HEK293T (cell line): Measurements from ENCODE around the gene APCDD1.

ENCODE experiments used
- CTBP1 ChIP-seq: fragments of 450-650 bp; IDR thresholded peaks from 2 replicates; pipeline ENCODE4 v1.6.1; 2016; ENCODE audit warnings: borderline replicate concordance
- ELF4 ChIP-seq: fragments of 450-650 bp; IDR thresholded peaks from 2 replicates; pipeline ENCODE4 v1.6.1; 2017; ENCODE audit warnings: antibody characterized with exemption
- FOXA1 ChIP-seq: fragments of 450-650 bp; IDR thresholded peaks from 2 replicates; pipeline ENCODE4 v1.6.1; 2016; ENCODE audit warnings: mild to moderate bottlenecking
- FOXK2 ChIP-seq: fragments of 450-650 bp; IDR thresholded peaks from 2 replicates; pipeline ENCODE4 v1.6.1; 2016; ENCODE audit warnings: mild to moderate bottlenecking
- FOXM1 ChIP-seq: fragments of 450-650 bp; IDR thresholded peaks from 2 replicates; pipeline ENCODE4 v1.6.1; 2017; ENCODE audit warnings: mild to moderate bottlenecking, borderline replicate concordance
- HDGF ChIP-seq: fragments of 450-650 bp; IDR thresholded peaks from 2 replicates; pipeline ENCODE4 v1.6.1; 2017; ENCODE audit warnings: antibody characterized with exemption, borderline replicate concordance
- L3MBTL2 ChIP-seq: fragments of 450-650 bp; conservative IDR thresholded peaks from 2 replicates; pipeline ENCODE4 v1.6.1; 2016; ENCODE audit warnings: mild to moderate bottlenecking
- LEF1 ChIP-seq: fragments of 450-650 bp; IDR thresholded peaks from 2 replicates; pipeline ENCODE4 v1.6.1; 2017; ENCODE audit warnings: mild to moderate bottlenecking, borderline replicate concordance
- NFRKB ChIP-seq: fragments of 450-650 bp; IDR thresholded peaks from 2 replicates; pipeline ENCODE4 v1.6.1; 2016; ENCODE audit warnings: mild to moderate bottlenecking, moderate library complexity
- SP1 ChIP-seq: fragments of 450-650 bp; IDR thresholded peaks from 2 replicates; pipeline ENCODE4 v1.6.1; 2017
- TF ChIP-seq, protein P1 (sequence below): fragments of 450-650 bp; IDR thresholded peaks from 2 replicates; pipeline ENCODE4 v1.6.1; 2016

DNA sequence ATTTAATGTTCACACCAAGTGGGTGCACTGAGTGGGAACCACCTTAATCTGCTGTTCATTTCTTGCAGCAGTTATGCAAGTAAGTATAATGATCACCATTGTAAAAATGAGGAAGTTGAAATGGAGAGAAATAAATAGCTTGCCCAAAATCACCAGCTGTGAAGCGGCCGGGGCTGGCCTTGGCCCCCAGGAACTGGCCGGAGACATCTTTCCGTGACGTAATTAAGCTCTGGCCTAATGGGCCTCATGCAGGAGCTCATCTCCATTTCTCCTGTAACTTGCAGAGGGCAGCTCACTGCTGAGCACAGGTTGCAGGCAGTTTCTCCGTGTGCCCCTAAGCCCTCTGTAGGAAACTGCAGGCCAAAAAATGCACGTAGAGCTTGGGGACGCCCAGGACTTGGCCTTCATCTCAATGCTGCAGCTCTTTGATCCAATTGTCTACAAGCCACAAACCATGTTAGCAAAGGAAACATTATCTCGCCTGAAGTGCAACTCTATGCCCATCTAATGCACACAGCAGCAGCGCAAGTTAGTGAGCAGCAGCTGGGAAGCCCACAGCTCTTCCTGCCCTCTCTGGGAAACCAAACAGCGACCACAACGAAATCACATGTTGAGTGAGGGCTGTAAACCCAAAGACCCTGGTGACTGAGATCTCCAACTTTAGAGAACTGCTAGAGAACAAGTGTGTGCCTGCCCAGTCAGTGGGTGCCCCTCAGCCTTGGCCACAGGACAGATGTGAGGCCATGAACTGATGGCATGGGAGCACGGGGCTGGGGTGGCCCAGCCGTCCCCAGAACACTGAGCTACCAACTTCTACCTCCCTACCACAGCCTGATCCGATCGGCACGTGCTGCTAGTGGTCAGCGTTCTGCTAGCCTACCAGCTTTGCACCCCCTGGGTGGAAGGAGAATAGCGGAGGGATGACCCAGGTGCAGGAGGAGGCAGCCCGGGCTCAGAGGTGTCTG, 28.8 kb downstream of the APCDD1 start:
- TF ChIP-seq HDGF (no peak), LEF1 (no peak), FOXK2 (no peak), SP1 (no peak), L3MBTL2 (no peak), ELF4 (no peak), NFRKB (no peak), FOXA1 (no peak), CTBP1 (no peak), FOXM1 (no peak)
- TF ChIP-seq, protein P1, sequence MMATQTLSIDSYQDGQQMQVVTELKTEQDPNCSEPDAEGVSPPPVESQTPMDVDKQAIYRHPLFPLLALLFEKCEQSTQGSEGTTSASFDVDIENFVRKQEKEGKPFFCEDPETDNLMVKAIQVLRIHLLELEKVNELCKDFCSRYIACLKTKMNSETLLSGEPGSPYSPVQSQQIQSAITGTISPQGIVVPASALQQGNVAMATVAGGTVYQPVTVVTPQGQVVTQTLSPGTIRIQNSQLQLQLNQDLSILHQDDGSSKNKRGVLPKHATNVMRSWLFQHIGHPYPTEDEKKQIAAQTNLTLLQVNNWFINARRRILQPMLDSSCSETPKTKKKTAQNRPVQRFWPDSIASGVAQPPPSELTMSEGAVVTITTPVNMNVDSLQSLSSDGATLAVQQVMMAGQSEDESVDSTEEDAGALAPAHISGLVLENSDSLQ: no peak
